HG03342 (cell line): ENCODE measurements around the gene KIF1A.
A peak's percentile ranks its signal among the peaks of the same experiment; 100 is the strongest.
"Not testable (repeated sequence)": the region's sequence is repeated elsewhere in the genome, so short reads cannot be mapped to it uniquely, and the experiment has no call there.

ENCODE experiments used
- ATAC-seq: cut with Tn5 transposase; IDR thresholded peaks from one replicate; pipeline ENCODE4 v1.9.1; 2021; ENCODE audit warnings: mild to moderate bottlenecking, moderate library complexity; ENCODE audit not compliant: unreplicated experiment

KIF1A gene

DNA sequence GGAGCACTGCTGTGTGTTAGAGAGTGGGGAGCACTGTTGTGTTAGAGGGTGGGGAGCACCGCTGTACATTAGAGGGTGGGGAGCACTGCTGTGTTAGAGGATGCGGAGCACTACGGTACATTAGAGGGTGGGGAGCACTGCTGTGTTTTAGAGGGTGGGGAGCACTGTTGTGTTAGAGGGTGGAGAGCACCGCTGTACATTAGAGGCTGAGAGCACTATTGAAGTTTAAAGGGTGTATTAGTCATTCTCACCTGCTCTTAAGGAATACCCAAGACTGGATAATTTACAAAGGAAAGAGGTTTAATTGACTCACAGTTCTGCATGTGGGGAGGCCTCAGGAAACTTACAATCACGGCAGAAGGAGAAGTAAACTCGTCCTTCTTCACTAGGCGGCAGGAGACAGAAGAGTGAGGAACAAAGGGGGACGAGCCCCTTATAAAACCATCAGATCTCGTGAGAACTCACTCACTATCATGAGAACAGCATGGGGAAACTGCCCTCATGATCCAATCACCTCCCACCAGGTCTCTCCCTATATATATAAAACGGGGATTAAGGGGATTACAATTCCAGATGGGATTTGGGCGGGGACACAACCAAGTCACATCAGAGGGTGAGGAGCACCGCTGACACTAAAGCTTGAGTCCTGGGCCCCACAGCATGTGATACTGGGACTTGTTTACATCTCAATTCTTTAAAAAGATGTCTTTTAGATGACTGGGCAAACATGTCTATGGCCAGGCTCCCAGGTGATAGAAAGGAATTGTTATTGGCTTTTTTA lies 29.1 kb upstream of the KIF1A start:
- no peak for ATAC-seq

- no peak for ATAC-seq
These were observed 27.8 kb upstream of the KIF1A start for GRCh38 chr2:240847817-240848216.

- ATAC-seq: no peak
These were observed 27.0 kb upstream of the KIF1A start for GRCh38 chr2:240846873-240847595.

DNA sequence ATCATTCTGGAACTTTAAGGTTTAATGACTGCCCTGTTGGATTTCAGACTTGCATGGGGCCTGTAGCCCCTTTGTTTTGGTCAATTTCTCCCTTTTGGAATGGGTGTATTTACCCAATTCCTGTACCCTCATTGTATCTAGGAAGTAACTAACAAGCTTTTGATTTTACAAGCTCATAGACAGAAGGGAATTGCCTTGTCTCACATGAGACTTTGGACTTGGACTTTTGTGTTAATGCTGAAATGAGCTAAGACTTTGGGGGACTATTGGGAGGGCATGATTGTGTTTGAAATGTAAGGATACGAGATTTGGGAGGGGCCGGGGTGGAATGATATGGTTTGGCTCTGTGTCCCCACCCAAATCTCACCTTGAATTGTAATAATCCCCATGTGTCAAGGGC lies 26.3 kb upstream of the KIF1A start:
- ATAC-seq: not testable (repeated sequence)

GRCh38 chr2:240840435-240841060 lies 20.5 kb upstream of the KIF1A start:
- no peak for ATAC-seq

DNA sequence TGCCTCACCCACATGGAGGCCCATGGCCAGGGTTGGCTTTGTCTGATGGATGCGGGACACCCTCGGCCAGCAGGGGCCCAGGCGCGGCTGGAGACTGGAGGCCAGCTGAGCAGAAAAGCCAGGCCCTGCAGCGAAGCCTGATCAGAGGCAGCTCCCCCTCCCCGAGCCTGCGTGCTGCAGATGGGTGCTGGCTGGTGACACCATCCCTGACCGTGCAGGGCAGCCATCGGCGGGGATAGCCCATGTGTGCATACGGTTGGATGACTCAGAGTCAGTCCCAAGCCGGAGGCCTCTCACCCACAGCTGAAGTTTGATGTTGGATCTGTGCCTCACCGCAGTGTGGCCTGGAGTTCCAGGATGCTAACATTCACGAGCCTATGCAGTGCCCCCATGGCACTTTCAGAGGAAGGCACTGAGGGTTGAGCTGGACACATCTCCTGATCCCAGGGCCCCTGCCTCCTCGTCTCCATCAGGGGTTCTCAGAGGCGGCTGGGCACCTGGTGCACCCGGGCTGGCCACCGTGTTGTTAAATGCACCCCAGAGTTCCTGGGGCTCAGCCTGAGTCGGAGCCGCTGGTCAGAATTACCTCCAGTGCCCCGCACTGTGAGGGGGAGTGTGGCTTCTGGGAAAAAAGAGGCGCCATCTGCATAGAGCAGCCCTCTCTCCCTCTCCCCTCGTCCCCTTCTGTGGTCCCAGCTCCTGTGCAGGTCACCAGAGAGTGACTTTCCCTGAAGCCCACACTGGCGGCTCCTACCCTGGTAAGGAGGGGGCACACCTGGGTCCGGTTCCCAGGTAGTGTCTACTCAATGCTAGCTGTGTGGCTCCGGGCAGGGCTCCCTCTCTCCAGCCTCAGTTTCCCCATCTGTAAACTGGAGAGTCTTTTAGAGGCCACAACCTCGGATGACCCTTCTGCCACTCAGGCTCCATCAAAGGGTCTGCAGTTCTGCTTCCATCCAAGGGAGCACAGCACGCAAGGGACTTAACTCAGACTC lies 19.4 kb upstream of the KIF1A start:
- ATAC-seq: no peak

- ATAC-seq: no peak
These were observed 17.6 kb upstream of the KIF1A start for GRCh38 chr2:240837621-240838020.

DNA sequence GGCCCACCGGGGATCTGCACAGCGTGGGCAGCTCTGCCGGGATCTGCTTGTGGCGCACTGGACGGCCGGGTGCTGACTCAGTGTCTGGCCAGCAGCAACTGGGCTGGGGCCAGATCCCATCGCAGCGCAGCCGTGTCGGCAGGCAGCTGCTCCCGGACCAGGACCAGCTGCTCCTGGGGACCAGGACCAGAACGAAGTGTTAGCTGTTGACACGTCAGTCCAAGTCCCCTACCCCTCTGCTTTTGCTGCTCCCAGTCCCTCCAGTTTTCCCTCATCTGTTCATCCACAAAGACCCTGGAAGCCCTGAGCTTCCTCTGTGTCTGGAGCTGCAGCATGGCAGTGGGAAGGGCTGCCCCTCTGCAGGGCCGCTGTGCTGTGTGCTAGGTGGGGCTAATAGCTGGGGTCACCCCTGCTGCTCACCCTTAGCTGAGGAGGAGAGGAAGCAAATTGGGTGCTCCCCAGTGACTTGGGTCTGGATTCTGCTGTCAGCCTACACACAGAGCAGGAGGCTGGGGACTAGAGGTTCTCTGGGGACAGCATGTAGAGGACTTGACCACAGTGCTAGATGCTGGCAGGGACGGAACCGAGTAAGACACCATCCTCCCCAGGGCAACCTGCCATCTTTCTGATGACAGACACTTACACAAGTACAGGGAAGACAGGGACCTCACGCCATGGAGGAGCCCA lies 16.9 kb upstream of the KIF1A start:
- ATAC-seq: no peak

GRCh38 chr2:240835528-240835927 lies 15.5 kb upstream of the KIF1A start:
- ATAC-seq: no peak

DNA sequence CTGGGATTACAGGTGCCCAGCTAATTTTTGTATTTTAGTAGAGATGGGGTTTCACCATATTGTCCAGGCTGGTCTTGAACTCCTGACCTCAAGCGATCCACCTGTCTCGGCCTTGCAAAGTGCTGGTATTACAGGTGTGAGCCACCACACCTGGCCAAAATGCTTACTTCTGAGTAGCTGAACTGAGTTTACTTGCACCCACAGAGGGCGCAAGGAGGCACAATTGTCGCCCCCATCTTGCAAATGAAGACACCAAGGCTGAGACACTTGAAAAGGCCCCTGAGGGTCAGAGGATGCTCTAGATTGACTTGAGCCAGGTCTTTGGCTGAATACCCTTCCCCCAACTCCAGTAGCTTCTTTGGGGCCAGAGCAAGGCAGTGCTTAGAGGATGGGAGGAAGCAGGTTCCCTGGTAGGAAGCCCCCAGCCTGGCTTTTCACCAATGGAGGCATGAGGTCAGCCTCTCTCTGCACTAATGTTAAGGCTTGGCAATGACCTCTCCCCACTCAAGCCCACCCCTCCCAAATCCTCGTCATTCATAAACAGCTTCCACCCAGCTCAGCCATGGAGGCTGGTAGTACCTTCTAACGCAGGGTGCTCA lies 14.5 kb upstream of the KIF1A start:
- ATAC-seq: no peak

GRCh38 chr2:240833724-240834285 lies 13.8 kb upstream of the KIF1A start:
- no peak for ATAC-seq

- no peak for ATAC-seq
These were observed 13.0 kb upstream of the KIF1A start for GRCh38 chr2:240832921-240833494.

DNA sequence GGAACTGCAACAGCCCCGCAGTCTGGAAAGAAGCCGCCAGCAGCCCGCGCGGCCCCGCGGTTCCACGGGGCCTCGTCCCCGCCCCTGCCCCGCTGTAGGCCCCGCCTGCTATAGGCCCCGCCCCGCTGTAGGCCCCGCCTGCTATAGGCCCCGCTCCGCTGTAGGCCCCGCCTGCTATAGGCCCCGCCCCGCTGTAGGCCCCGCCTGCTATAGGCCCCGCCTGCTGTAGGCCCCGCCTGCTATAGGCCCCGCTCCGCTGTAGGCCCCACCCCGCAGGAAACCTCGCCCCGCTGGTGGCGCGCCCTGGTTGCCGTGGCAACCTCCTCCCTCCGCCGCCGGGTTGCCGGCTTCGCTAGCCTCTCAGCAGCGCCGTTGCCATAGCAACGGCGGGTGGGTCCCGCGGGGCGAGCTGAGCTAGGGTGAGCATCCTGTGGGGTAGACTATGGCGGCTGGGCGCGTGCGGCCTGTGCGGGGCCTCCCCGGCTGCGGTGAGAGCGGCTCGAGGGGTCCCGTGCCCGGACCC lies 12.2 kb upstream of the KIF1A start:
- ATAC-seq: peak; percentile 85

DNA sequence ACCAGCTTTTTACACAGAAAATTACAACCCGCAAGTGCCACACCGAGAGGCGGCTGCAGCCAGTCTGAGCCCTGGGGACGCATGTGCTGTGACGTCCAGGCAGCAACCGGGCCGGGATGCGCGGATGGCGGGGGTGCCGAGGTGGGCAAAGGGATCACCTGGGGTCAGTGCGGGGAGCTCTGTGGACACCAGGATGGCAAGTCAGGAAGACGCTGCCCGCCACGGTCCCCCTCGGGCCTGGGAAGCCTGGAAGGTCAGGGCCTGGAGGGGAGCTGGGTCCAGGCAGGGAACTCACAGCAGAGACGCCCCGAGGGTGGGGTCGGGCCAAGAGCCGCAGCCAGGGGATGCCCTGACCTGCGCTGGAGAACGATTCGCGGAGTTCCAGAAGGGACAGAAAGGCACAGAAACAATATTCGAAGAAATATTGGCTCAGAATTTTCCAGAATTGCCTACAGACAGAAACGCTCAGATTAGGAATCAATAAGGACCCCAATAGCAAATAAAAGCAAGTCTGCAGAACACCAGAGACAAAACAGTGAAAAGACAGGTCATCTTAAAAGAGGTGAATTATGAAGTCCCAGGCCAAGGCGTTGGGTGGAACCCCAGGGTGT lies 11.7 kb upstream of the KIF1A start:
- no peak for ATAC-seq

DNA sequence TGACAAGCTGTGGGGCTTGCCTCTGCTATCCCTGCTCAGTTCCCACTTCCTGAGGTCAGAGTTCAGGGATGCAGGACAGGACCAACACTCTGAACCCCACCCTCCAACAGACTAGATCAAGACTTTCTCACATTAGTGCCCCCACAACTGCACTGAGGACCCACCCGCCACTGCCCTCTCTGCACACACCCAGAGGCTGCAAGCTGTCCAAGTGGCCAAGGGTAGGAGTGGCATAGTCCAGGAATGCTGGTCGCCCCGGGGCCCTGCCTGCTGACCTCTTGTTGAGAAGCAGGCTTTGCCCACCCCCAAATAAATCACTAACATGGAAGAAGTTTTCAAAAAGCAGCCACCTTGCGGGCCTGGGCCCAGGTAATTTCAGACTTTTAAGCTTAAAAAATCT lies 5.5 kb upstream of the KIF1A start:
- ATAC-seq: no peak

- no peak for ATAC-seq
These were observed 3.7 kb upstream of the KIF1A start for GRCh38 chr2:240823449-240824336.

DNA sequence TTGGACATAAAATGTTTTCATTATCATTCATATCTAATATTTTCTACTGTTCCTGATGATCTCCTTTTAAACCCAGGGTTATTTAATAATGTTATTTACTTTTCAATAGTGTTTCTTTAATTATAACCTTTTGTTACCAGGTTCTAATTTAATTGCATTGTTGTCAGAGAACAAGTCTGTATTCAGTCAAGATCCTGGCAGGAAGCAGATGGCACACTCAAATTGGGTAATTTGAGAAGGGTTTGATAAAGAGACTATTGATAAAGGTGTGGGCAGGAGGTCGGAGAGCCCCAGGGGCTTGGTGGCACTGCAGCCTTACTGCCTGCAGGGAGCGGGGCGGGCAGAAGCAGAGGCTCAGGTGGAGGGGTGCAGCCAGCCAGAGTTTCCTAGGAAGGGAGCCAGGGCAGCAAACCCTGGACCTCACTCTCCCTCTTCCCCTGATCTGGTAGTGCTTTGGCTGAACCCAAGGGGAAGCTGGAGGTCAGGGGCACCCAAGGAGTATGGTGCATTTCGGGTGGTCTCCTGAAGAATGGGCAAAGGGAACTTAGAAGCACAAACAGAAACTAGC lies 2.3 kb upstream of the KIF1A start:
- ATAC-seq: no peak
